Measurements from ENCODE around the gene BCORL1.

- TF ChIP-seq CTCF (IDR thresholded peaks at IDR 0.05) (no peak), EP300 (IDR thresholded peaks at IDR 0.05) (no peak), POLR2AphosphoS5 (IDR thresholded peaks at IDR 0.05) (no peak)
These were observed 89.9 kb downstream of the BCORL1 start for GRCh38 chrX:130072345-130072740.

All from upper lobe of left lung (tissue), 4 donors.